Measurements from ENCODE around the gene PRKCA.
A peak's percentile ranks its signal among the peaks of the same experiment; 100 is the strongest.
"Not testable (repeated sequence)": the region's sequence is repeated elsewhere in the genome, so short reads cannot be mapped to it uniquely, and the experiment has no call there.

The PRKCA gene

GRCh38 chr17:66301864-66302741 lies at the start of gene PRKCA:
PRKCA (plus strand) TSS chr17:66302613.
- peak in 51 of 56 donors; percentile 19 to 85 (median 67) for DNase-seq

- DNase-seq = not testable (repeated sequence)
Observed at GRCh38 chr17:66253458-66253857, 49.0 kb upstream of the PRKCA start.

- DNase-seq = peak in 21 of 56 donors; percentile 0 to 28 (median 4)
Observed at GRCh38 chr17:66255112-66255511, 47.3 kb upstream of the PRKCA start.

GRCh38 chr17:66255527-66255971 lies 46.9 kb upstream of the PRKCA start:
- DNase-seq = no peak

GRCh38 chr17:66260275-66260674 lies 42.1 kb upstream of the PRKCA start:
- DNase-seq = no peak

- DNase-seq = no peak
Observed at GRCh38 chr17:66260688-66261087, 41.7 kb upstream of the PRKCA start.

- DNase-seq = no peak
Observed at GRCh38 chr17:66262767-66263166, 39.6 kb upstream of the PRKCA start.

- no peak for DNase-seq
Observed at GRCh38 chr17:66264696-66265095, 37.7 kb upstream of the PRKCA start.

- DNase-seq = no peak
Observed at GRCh38 chr17:66268247-66268927, 34.0 kb upstream of the PRKCA start.

- no peak for DNase-seq
Observed at GRCh38 chr17:66270106-66270505, 32.3 kb upstream of the PRKCA start.

GRCh38 chr17:66271512-66271911 lies 30.9 kb upstream of the PRKCA start:
- DNase-seq = no peak

GRCh38 chr17:66272811-66273585 lies 29.4 kb upstream of the PRKCA start:
- DNase-seq = no peak

GRCh38 chr17:66273586-66273848 lies 28.9 kb upstream of the PRKCA start:
- no peak for DNase-seq

GRCh38 chr17:66275651-66276050 lies 26.8 kb upstream of the PRKCA start:
- no peak for DNase-seq

- no peak for DNase-seq
Observed at GRCh38 chr17:66276328-66276937, 26.0 kb upstream of the PRKCA start.

GRCh38 chr17:66277191-66277590 lies 25.2 kb upstream of the PRKCA start:
- no peak for DNase-seq

- DNase-seq = no peak
Observed at GRCh38 chr17:66281661-66282369, 20.6 kb upstream of the PRKCA start.

GRCh38 chr17:66283296-66283934 lies 19.0 kb upstream of the PRKCA start:
- no peak for DNase-seq

GRCh38 chr17:66283971-66284370 lies 18.4 kb upstream of the PRKCA start:
- no peak for DNase-seq

- DNase-seq = no peak
Observed at GRCh38 chr17:66285149-66285548, 17.3 kb upstream of the PRKCA start.
